Measurements from ENCODE around the gene MBNL1.

The MBNL1 gene

DNA sequence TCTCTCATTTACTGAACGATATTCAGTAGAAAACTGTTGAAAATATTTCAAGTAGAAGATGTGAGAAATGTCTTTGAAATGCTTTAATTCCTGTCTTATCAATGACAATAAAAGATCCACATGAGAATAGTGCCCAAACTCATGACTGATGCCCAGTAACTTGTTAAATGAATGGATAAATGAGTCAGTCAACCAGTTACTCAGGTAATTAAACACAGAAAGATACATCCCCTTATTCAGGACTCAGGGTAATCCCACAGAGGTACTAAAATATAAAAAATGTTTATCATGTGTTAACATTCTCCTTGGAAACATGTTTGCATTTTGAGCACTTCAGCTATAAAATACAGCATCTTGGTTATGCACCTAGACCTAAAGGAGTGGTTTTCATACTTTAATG, 169.5 kb downstream of the MBNL1 start:
- in situ Hi-C loops (cut with MboI; ENCODE audit: low sequenced_read_pairs) = loop anchor here (25.0 kb wide), 1 partner anchor 251 kb away; no protein-coding TSS in a partner anchor

GRCh38 chr3:152438706-152439105, 170.0 kb downstream of the MBNL1 start:
- in situ Hi-C loops (cut with MboI; ENCODE audit: low sequenced_read_pairs) = loop anchor here (25.0 kb wide), 1 partner anchor 251 kb away; no protein-coding TSS in a partner anchor

DNA sequence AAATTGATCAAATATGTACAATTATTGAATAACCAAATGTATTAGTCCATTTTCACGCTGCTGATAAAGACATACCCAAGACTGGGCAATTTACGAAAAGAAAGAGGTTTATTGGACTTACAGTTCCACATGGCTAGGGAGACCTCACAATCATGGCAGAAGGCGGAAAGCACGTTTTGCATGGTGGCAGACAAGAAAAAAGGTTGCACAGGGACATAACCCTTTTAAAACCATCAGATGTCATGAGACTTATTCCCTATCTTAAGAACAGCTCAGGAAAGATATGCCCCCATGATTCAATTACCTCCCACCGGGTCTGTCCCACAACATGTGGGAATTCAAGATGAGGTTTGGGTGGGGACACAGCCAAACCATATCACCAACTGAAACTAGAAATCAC, 171.5 kb downstream of the MBNL1 start:
- in situ Hi-C loops (cut with MboI; ENCODE audit: low sequenced_read_pairs) = loop anchor here (25.0 kb wide), 1 partner anchor 253 kb away; no protein-coding TSS in a partner anchor

DNA sequence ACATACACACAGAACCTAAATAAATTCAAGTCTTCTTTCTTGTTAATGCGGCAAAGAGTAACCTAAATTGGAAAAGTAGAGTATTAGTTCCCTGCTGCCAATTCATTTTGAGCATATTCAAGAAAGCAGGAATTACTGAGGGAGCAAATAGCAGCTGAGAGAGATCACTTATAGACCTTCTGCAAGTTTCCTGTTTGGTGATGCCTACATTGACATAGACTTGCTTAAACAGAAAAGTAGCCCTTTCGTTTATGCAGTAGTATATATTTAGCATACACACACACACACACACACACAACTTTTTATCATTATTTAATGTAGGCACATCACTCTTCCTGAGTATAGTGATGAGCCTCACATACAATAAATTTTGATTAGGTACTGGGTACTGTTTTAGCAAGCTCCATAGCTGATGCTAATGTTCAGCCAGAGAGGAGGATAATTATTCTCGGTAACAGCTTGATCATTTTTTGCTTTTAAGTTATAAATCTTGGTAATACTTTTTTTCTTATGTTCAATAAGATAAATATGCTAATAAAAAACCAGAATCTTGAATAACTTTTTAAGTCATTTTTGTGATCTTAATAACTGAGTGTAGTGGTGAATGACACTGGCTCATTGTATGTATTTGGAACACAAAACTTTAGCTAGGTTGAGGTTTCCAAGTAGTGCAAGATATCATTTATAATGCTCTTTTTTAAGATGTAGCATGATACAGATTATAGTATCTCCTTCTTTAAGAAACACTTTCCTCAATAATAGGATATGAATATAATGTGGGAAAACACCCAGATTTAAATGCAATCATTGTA, 174.7 kb downstream of the MBNL1 start:
- in situ Hi-C loops (cut with MboI; ENCODE audit: low sequenced_read_pairs) = loop anchor here (25.0 kb wide), 1 partner anchor 256 kb away; no protein-coding TSS in a partner anchor

DNA sequence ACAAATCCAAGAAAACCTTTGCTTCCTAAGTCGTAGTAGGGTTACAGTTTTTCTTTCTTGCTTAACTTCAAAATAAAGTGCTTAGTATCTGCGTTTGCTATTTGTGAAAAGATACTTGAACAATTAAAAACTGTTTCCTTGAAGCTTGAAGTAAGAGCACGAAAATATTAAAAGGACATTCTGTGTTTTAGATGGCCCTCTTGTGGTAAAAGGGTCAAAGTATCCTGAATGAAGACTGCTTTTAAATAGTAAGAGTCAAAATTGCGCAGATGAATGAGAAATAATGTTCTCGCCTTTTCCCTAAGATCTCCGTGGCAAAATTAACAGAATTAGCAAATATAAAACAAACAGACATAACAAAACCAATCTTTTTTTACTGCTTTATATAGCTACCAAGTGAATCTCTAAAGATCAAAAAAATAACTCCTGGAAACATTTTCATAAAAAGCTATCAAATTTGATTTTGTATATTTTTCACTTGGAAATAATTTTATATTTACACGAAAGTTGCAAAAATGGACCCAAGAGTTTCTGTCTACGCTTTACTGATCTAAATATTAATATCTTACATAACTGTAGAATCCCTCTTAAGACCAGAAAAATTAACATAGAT, 175.4 kb downstream of the MBNL1 start:
- in situ Hi-C loops (cut with MboI; ENCODE audit: low sequenced_read_pairs) = loop anchor here (25.0 kb wide), 1 partner anchor 257 kb away; no protein-coding TSS in a partner anchor

DNA sequence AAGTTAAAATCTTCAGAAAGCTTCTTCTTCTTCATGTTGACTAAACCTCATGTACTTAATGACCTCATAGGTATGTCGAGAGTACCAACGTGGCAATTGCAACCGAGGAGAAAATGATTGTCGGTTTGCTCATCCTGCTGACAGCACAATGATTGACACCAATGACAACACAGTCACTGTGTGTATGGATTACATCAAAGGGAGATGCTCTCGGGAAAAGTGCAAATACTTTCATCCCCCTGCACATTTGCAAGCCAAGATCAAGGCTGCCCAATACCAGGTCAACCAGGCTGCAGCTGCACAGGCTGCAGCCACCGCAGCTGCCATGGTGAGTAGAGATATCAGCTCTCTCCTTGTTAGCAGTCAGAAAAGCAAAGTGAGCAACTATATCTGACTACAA, 176.5 kb downstream of the MBNL1 start:
- in situ Hi-C loops (cut with MboI; ENCODE audit: low sequenced_read_pairs) = loop anchor here (25.0 kb wide), 1 partner anchor 258 kb away; no protein-coding TSS in a partner anchor

- in situ Hi-C loops (cut with MboI; ENCODE audit: low sequenced_read_pairs) = loop anchor here (25.0 kb wide), 1 partner anchor 259 kb away; no protein-coding TSS in a partner anchor
Observed at GRCh38 chr3:152446495-152446894, 177.8 kb downstream of the MBNL1 start.

DNA sequence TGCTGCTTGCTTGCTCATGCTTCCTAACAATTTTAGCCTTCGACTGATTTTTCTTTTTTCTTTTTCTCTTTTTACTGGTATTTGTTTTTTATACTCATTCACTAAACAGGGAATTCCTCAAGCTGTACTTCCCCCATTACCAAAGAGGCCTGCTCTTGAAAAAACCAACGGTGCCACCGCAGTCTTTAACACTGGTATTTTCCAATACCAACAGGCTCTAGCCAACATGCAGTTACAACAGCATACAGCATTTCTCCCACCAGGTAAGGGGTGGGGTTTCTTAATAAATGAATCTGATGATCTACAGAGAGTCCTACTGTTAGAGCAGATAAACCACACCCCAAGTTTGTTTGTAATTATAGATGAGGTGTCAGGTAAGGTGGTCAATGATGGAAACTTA, 178.8 kb downstream of the MBNL1 start:
- in situ Hi-C loops (cut with MboI; ENCODE audit: low sequenced_read_pairs) = loop anchor here (25.0 kb wide), 1 partner anchor 260 kb away; no protein-coding TSS in a partner anchor

DNA sequence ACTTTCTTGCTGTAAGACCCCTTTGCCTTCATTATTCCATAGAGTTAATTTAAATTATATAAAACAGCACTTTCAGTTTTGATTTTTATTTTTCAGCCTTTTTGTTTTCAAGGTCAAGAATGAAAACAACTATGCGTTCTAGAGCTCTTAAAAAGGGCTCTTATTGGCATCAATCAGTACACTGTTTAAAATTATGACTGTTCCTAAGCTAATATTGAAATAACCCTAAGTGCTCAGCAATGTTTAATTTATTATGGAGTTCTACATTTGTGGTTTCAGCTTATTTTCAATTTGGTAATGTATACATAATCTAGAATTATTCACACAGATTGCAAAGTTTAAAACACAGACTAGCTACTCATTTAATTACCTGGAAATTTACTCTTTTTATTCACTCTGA, 179.4 kb downstream of the MBNL1 start:
- in situ Hi-C loops (cut with MboI; ENCODE audit: low sequenced_read_pairs) = loop anchor here (25.0 kb wide), 1 partner anchor 261 kb away; no protein-coding TSS in a partner anchor

GRCh38 chr3:152452318-152452717, 183.6 kb downstream of the MBNL1 start:
- in situ Hi-C loops (cut with MboI; ENCODE audit: low sequenced_read_pairs) = no loop called here

DNA sequence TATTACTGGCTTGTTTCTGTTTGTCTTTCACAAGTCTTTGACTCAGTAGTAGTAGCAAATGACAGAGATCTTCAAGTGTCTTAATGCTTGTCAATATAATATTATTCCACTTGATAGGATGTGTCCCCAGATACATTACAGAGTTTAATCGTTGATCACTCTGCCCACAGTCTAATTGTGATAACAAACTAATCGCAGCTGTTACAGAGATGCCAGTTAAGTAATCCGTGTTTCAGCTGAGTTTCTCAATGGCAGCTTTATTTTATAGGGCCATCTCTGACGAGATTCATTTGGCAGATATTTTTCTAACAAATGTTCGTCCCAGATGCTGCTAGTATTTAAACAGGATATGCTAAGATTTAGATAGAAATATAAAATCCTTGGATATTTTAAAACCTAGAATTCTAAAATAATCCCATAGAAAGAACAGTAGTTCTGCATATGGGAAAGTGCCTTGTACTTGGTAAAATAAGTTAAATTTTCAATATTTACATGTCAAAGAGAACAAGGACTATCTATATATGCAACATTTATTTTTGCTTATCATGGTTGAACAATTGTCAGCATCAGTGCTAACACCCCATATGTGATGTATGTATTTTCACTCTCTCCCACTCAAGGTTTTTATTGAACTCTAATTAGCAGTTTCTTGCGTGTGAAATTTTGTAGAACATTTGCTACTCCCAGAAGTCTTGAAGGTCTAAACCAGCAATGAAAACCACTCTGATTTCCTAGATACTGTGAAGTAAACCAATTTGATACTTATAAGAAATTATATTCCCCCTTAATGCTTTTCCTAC, 185.5 kb downstream of the MBNL1 start:
- in situ Hi-C loops (cut with MboI; ENCODE audit: low sequenced_read_pairs) = no loop called here

DNA sequence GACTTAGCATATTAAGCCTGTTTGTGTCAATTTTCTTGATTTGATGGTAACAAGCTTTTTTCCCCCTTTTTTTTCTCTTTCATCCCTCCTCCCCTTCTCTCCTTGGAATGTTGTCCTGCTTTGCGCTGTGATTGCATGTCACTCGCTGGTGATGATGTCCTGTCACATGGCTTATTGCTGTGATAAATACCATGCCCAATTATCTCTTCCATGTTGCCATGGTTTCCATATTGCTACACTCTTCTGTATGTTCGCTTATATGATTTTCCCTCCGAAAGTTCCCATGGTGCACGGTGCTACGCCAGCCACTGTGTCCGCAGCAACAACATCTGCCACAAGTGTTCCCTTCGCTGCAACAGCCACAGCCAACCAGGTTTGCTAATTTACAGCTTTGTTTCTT, 187.3 kb downstream of the MBNL1 start:
- in situ Hi-C loops (cut with MboI; ENCODE audit: low sequenced_read_pairs) = no loop called here

GRCh38 chr3:152457500-152458375, 189.0 kb downstream of the MBNL1 start:
- in situ Hi-C loops (cut with MboI; ENCODE audit: low sequenced_read_pairs) = no loop called here

DNA sequence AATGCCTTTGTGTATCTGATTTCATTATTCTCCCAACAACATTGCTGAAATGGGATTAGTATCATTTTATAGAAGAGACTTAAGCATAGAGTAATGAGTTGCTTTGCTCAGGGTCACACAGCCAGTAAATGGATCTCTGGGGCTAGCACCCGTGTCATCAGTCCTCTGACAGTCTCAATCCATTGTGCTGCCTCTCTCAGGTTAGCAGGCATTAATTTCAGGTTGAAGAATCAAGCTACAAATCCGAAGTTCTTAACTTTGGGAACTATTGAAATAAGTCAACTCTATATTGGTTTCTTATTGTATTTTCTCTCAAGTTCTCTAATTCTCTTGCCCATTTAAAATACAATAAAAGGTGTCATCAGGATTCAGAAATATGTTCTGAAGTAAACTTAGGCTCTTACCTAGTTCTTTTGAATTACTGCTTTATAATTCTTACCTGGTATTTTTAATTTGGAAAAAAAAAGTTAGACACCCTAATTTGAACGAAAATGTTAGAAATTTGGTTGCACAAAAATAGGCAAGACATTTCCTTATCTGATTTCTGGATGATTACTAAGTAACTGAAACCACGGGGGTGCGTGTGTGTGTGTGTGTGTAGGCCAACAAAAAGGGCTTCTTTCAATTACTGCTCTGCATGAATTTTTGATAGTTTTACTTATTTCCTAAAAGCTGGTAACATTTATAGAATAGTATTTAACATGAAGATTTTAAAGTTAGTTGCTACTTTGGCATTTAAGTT, 189.8 kb downstream of the MBNL1 start:
- in situ Hi-C loops (cut with MboI; ENCODE audit: low sequenced_read_pairs) = no loop called here

- in situ Hi-C loops (cut with MboI; ENCODE audit: low sequenced_read_pairs) = no loop called here
Observed at GRCh38 chr3:152459118-152459515, 190.4 kb downstream of the MBNL1 start.

DNA sequence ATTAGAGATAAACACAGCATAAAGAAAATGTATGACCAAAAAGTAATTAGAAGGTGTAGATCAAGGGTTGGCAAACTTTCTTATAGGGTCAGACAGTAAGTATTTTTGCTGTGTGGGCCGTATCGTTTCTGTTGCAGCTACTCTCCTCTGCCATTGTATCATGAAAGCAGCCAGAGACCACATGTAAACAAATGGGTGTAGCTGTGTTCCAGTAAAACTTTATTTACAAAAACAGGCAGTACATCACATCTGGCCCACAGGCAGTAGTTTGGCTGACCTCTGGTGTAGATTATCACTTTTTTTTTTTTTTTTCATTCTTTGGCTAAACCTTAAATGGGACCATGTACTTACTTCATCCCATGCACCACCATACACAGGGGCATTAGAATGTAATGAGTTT, 190.8 kb downstream of the MBNL1 start:
- in situ Hi-C loops (cut with MboI; ENCODE audit: low sequenced_read_pairs) = no loop called here

DNA sequence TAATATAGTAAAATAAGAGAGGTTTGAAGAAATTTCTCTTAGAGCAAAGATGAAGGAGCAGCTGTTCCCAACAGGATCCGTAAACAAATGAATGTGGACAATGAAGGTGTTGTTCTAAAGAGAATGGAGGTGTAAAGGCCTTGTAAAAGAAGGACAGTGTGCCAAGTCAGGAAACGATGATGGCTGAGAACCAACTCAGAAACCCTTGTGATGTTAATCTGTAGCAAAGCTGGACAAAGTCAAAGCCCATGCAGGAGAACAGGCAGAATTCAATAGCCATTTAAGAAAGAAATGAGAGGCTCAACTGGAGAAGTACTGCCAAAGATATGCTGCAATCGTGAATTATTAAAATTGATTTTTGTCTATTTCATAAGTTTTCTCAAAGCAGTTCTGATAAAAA, 192.2 kb downstream of the MBNL1 start:
- in situ Hi-C loops (cut with MboI; ENCODE audit: low sequenced_read_pairs) = no loop called here

DNA sequence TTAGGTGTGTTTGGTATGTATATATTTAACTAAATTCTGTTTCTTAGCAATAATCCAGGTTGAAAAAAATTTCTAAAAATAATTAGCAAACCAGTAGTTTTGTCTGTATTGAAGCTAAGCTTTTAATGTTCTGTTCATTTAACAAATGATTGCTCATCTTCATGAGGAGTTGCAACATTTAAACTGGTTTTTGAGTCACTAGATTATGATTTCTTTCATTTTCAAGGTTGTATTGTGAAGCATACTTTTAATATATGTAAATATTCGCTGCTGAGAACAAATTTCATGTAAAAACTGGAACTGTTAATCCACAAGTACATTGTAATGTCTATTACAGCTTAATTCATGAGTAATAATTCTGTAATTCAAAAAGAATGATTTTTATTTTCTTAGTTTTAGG, 192.7 kb downstream of the MBNL1 start:
- in situ Hi-C loops (cut with MboI; ENCODE audit: low sequenced_read_pairs) = no loop called here

DNA sequence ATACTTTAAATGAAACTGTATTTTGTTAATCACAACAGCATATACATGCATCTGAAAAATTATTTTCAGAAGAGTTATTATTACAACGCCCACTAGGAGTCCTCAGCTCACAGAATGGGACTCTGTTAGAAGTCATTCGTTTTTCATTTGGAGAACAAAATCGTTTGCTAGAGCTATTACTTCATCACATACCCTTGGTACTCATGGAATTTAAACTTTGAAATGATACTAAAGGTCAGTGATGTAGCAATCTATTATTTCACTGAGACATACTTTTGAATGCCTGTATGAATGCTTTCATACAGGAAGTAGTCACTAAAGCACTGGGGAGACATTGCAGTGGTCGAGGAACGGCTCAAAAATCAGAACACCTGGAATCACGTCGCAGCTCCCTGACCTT, 198.1 kb downstream of the MBNL1 start:
- in situ Hi-C loops (cut with MboI; ENCODE audit: low sequenced_read_pairs) = no loop called here

All from HL-60/S4 (cell line).